ENCODE data around the gene PLXNA4.

The PLXNA4 gene

DNA sequence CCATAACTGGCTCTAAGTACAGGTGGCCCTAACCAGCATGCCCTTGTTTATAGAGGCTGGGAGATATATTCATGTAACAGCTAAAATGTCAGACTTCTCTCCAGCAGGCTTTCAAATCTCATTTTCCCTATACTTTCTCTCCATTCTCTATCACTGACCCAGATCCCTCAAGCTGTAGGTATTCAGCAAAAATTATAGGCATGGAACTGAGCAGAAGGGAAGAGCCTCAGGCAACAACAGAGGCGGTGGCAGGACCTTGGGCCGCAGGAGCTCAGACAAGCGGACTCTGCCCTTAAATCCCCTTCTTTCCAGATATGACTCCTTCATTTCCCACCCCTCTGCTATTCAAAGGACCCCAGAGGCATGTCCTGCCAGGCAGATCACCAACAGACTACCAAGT lies 417.4 kb downstream of the PLXNA4 start:
- DNase-seq (ENCODE audit: low read depth) = no peak
- TF ChIP-seq, protein P1, sequence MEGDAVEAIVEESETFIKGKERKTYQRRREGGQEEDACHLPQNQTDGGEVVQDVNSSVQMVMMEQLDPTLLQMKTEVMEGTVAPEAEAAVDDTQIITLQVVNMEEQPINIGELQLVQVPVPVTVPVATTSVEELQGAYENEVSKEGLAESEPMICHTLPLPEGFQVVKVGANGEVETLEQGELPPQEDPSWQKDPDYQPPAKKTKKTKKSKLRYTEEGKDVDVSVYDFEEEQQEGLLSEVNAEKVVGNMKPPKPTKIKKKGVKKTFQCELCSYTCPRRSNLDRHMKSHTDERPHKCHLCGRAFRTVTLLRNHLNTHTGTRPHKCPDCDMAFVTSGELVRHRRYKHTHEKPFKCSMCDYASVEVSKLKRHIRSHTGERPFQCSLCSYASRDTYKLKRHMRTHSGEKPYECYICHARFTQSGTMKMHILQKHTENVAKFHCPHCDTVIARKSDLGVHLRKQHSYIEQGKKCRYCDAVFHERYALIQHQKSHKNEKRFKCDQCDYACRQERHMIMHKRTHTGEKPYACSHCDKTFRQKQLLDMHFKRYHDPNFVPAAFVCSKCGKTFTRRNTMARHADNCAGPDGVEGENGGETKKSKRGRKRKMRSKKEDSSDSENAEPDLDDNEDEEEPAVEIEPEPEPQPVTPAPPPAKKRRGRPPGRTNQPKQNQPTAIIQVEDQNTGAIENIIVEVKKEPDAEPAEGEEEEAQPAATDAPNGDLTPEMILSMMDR (IDR thresholded peaks at IDR 0.05; ENCODE audit: insufficient read depth, low read depth, low read length, missing control alignments) = no peak
- H3K4me3 ChIP-seq (ENCODE audit: low read depth, low read length) = no peak overlapping the region

DNA sequence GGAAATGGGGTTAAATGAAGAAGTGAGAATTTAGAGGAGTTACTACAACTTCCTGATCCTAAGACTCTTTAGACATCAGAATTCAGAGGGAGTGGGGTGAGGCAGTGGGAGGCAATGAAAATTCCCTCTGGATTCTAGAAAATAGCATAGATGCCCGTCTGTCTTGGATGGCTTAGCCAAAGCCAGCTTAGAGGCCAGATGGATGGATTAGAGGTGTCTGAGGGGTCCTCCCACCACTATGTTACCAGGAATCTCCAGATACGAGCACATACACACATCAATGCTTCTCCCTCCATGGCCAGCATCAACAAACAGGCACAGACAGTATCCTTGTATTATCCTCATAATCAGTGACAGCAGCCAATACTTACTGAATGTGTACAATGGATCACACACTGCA lies 418.1 kb downstream of the PLXNA4 start:
- no peak overlapping the region for H3K4me3 ChIP-seq (ENCODE audit: low read depth, low read length)
- TF ChIP-seq, protein P1 (IDR thresholded peaks at IDR 0.05; ENCODE audit: insufficient read depth, low read depth, low read length, missing control alignments) = no peak
- no peak for DNase-seq (ENCODE audit: low read depth)

DNA sequence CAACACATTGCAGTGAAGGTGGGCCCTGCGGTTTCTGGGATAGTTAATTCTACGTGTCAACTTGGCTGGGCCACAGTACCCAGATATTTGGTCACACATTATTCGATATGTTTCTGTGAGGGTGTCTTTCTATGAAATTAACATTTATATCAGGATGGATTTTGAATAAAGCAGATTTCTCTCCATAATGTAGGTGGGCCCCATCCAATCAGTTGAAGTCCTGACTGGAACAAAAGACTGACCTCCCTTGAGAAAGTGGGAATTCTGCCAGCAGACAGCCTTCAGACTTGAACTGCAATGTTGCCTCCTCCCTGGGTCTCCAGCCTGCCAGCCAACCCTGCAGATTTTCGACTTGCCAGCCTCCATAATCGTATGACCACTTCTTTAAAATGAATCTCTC lies 420.6 kb downstream of the PLXNA4 start:
- TF ChIP-seq, protein P1 (IDR thresholded peaks at IDR 0.05; ENCODE audit: insufficient read depth, low read depth, low read length, missing control alignments) = no peak
- no peak overlapping the region for H3K4me3 ChIP-seq (ENCODE audit: low read depth, low read length)
- no peak for DNase-seq (ENCODE audit: low read depth)

DNA sequence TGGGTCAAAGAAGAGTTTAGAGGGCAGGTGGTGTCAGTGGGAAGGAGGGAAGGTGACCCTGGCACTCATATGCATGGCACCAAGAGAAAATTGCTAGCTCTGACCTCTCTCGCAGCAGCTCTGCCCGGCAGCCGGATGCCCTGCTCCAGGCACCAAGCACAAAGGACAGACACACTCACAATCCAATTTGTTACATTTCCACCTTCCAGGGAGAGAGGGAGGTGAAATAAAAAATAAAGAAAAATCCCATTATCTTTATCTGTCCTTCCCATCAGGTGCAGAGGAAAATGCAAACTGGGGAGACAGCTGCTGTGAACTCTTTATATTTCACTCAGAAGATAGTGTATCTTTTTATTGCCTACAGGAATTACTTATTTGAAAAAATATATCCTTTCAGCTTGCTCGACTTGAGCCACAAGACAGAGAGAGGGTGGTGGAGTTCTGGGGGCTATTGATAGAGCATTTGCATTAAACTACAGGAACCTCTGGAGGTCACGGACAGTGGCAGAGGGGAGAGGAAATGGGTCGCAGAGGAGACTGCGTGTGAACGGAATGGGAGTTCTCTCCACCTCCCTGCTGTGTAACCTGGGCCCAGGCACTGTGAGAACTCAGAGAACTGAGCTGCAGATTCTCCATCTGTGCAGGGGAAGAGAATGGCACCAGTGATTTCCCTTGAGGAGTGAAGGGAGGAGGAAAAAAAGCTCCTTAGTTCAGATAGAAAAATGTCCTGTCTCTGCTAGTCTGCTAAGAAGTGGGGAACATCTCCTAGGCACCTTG lies 421.4 kb downstream of the PLXNA4 start:
- TF ChIP-seq, protein P1 (IDR thresholded peaks at IDR 0.05; ENCODE audit: insufficient read depth, low read depth, low read length, missing control alignments) = no peak
- DNase-seq (ENCODE audit: low read depth) = no peak
- no peak overlapping the region for H3K4me3 ChIP-seq (ENCODE audit: low read depth, low read length)

DNA sequence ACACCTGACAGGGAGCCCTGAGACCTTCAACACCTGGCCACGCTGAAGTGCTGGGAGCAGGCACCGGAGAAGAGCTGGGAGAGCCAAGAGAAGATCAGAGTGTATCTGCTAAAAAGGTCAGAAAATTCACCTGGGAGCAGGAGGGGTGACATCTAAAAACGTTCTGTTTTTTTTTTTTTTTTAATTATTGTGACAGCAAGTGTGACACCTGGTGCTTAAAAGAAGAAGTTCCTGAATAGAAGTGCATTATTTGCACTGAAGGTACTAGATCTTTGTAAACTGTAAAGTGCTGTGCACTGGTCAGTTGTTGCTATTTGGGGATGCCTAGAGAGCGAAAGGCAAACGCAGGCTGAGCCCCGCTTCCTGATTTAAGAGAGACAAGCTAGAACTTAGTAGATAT lies 422.0 kb downstream of the PLXNA4 start:
- TF ChIP-seq, protein P1 (IDR thresholded peaks at IDR 0.05; ENCODE audit: insufficient read depth, low read depth, low read length, missing control alignments) = no peak
- no peak overlapping the region for H3K4me3 ChIP-seq (ENCODE audit: low read depth, low read length)
- no peak for DNase-seq (ENCODE audit: low read depth)

DNA sequence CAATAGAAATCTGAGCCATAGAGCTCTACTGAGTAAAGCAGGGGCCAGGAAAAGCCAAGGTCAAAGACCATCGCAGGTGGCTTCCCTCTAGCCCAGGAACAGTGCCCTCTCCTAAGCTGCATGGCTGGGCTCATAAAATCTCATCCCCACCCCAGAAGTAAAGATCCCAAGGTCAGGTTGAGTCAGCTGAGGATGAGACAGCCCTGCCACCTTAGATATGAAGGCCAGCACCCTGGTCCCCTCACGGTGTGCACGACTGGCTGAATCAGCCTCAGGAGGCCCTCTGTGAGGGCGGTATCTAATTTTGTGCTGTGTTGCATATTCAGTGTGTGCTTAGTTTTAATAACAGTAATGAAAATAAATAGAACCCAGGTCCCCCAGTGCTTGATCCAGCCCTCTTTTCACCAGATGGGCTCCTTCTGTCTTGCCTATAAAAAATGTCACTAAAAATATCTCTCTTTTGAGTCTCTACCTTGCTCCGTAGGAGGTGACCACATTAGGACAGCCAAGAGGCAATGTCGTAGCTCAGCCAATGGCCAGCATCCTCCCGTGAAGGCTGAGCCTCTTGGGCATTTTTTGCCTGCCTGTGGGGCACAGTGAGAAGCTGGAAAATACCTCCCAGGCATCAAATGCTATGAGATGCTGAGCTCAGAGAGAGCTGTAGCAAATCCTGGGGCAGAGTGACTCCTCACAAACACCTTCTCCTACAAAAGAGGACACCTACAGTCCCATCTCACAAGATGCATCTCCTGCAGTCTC lies 424.0 kb downstream of the PLXNA4 start:
- H3K4me3 ChIP-seq (ENCODE audit: low read depth, low read length) = no peak overlapping the region
- no peak for DNase-seq (ENCODE audit: low read depth)
- TF ChIP-seq, protein P1 (IDR thresholded peaks at IDR 0.05; ENCODE audit: insufficient read depth, low read depth, low read length, missing control alignments) = no peak

All from GM12865 (cell line).